Osteoblast (primary cell): ENCODE results near the gene NAV2. TPM values are rescaled to one million over a fixed set of nuclear protein-coding genes. Genes with fewer than 3 reads are reported as not detected.

Experiments
- DNase-seq: peaks from one replicate; pipeline ENCODE4 v3.0.0; 2011; ENCODE audit warnings: low spot score, mixed read lengths; ENCODE audit not compliant: insufficient read length; ENCODE audit errors: missing footprints
- H2AFZ ChIP-seq: 2 replicates; pipeline ENCODE4 v1.6.0; 2011; ENCODE audit warnings: mild to moderate bottlenecking, low read length
- H3K27ac ChIP-seq: 2 replicates; pipeline ENCODE4 v1.5.1; 2011; ENCODE audit warnings: mild to moderate bottlenecking, low read depth, low read length, moderate library complexity
- H3K27me3 ChIP-seq: 2 replicates; pipeline ENCODE4 v1.6.0; 2012; ENCODE audit warnings: mild to moderate bottlenecking, control low read depth, inconsistent platforms, low read length, moderate library complexity; ENCODE audit not compliant: insufficient read depth
- H3K36me3 ChIP-seq: 2 replicates; pipeline ENCODE4 v1.5.1; 2011; ENCODE audit warnings: mild to moderate bottlenecking, low read length, control low read depth, moderate library complexity; ENCODE audit not compliant: insufficient read depth
- H3K4me1 ChIP-seq: 2 replicates; pipeline ENCODE4 v1.5.1; 2011; ENCODE audit warnings: mild to moderate bottlenecking, low read length, control low read depth, moderate library complexity; ENCODE audit not compliant: insufficient read depth
- H3K4me2 ChIP-seq: 2 replicates; pipeline ENCODE4 v1.6.0; 2011; ENCODE audit warnings: mild to moderate bottlenecking, low read length; ENCODE audit not compliant: insufficient read depth
- H3K4me3 ChIP-seq: fragments of 200-600 bp; sonication (generic); 3 replicates; pipeline ENCODE4 v1.5.1; 2012; ENCODE audit warnings: mild to moderate bottlenecking, low read length, inconsistent platforms; ENCODE audit not compliant: insufficient read depth
- H3K79me2 ChIP-seq: 2 replicates; pipeline ENCODE4 v1.6.0; 2012; ENCODE audit warnings: mild to moderate bottlenecking, low read length, control low read depth, inconsistent platforms; ENCODE audit not compliant: insufficient read depth
- H3K9me3 ChIP-seq: 2 replicates; pipeline ENCODE4 v1.5.1; 2011; ENCODE audit warnings: low read depth, low read length, control low read depth
- H4K20me1 ChIP-seq: 2 replicates; pipeline ENCODE4 v1.6.0; 2012; ENCODE audit warnings: mild to moderate bottlenecking, low read length, control low read depth; ENCODE audit not compliant: insufficient read depth
- total RNA-seq: library from RNA; depleted of rRNA; stranded (reverse); fragments of >200 nt; gene quantifications from 2 replicates; pipeline ENCODE4 v1.2.3, GENCODE V29; 2012
- TF ChIP-seq, protein P1 (sequence below): IDR thresholded peaks from 2 replicates; pipeline ENCODE4 v1.5.1; 2011; ENCODE audit warnings: mild to moderate bottlenecking, low read depth, low read length, moderate library complexity; ENCODE audit errors: extremely low read depth

Gene NAV2
- total RNA-seq, 1 donor = 8.7 TPM

DNA sequence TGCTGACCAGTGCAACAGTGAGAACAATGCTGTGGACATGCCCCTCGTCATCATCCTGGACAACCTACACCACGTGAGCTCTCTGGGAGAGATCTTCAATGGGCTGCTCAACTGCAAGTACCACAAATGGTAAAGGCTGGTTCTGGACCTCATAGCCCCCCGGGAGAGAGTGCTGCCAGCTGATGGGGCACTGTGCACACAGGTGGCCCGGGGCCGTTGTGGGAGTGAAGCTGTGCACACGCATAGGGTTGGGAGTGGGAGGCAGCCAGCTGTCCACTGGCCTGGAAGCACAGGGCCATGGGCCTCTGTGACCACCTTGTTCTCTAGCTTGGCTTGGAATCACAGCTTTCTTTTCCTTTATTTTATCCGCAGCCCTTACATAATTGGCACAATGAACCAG is 390.6 kb downstream of the NAV2 start:
- H2AFZ ChIP-seq = no peak overlapping the region
- H3K79me2 ChIP-seq = no peaks in the 10 kb centered on the region
- no peaks in the 10 kb centered on the region for H4K20me1 ChIP-seq
- H3K4me3 ChIP-seq = no peak overlapping the region
- H3K27ac ChIP-seq = no peak overlapping the region
- DNase-seq = no peak
- TF ChIP-seq, protein P1, sequence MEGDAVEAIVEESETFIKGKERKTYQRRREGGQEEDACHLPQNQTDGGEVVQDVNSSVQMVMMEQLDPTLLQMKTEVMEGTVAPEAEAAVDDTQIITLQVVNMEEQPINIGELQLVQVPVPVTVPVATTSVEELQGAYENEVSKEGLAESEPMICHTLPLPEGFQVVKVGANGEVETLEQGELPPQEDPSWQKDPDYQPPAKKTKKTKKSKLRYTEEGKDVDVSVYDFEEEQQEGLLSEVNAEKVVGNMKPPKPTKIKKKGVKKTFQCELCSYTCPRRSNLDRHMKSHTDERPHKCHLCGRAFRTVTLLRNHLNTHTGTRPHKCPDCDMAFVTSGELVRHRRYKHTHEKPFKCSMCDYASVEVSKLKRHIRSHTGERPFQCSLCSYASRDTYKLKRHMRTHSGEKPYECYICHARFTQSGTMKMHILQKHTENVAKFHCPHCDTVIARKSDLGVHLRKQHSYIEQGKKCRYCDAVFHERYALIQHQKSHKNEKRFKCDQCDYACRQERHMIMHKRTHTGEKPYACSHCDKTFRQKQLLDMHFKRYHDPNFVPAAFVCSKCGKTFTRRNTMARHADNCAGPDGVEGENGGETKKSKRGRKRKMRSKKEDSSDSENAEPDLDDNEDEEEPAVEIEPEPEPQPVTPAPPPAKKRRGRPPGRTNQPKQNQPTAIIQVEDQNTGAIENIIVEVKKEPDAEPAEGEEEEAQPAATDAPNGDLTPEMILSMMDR = no peak
- peaks cover 70% of the 10 kb centered on the region for H3K36me3 ChIP-seq
- no peaks in the 10 kb centered on the region for H3K27me3 ChIP-seq
- H3K4me1 ChIP-seq = peaks cover 6% of the 10 kb centered on the region
- H3K4me2 ChIP-seq = no peak overlapping the region
- no peaks in the 10 kb centered on the region for H3K9me3 ChIP-seq

DNA sequence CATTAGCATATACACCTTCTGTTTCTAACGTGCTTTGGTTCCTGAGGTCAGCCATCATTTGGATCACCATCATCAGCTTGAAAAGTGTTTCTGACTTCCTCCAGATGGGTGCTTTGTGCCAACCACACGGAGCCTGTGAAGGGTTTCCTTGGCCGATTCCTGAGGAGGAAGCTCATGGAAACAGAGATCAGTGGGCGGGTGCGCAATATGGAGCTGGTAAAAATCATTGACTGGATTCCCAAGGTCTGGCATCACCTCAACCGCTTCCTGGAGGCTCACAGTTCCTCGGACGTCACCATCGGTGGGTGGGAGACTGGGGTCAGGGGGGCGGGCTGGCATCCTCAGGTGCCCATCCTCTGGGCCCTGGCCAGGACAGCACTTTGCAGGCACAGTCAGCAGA is 392.8 kb downstream of the NAV2 start:
- H3K9me3 ChIP-seq = no peaks in the 10 kb centered on the region
- no peak for DNase-seq
- H3K79me2 ChIP-seq = no peaks in the 10 kb centered on the region
- peaks cover 63% of the 10 kb centered on the region for H3K36me3 ChIP-seq
- H3K4me1 ChIP-seq = peaks cover 2% of the 10 kb centered on the region
- H2AFZ ChIP-seq = no peak overlapping the region
- TF ChIP-seq, protein P1 = no peak
- H3K27me3 ChIP-seq = no peaks in the 10 kb centered on the region
- no peaks in the 10 kb centered on the region for H4K20me1 ChIP-seq
- no peak overlapping the region for H3K4me2 ChIP-seq
- no peak overlapping the region for H3K27ac ChIP-seq
- no peak overlapping the region for H3K4me3 ChIP-seq

DNA sequence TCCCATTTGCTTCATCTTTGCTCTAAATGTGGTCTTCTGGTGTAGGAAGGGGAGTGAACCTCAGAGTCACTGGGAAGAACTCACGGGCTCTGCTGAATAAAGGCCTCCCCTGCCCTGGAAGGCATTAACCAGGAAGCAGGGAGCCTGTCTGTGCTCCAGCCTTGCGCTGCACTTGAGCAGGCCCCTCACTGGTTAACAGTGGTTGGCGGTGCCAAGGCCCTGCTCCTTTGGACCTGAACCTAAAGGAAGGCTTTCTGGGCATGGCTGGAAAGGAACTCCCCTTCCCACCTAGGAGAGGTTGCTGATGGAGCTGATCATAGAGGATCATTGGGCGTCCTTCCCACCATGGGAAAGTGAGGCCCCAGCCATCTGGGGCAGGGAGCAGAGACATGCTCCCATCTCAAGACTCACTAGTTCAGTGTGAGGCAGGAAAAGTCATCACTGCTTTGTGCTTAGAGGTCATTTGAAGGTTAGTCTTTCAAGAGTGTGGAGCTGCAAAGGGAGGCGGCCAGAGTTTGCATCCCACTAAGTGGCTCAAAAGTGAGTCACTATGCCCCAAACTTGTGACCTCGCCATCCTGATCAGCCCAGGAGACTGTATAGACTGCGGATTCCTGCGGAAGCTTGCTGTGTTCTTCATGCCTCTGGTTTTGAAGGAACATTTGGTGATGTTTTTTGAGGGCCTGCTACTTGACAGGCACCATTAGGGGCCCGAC is 397.3 kb downstream of the NAV2 start:
- H4K20me1 ChIP-seq = peaks cover 7% of the 10 kb centered on the region
- peaks cover 27% of the 10 kb centered on the region for H3K4me1 ChIP-seq
- H3K27me3 ChIP-seq = no peaks in the 10 kb centered on the region
- H3K79me2 ChIP-seq = no peaks in the 10 kb centered on the region
- no peak overlapping the region for H3K4me3 ChIP-seq
- no peak overlapping the region for H2AFZ ChIP-seq
- no peak overlapping the region for H3K4me2 ChIP-seq
- TF ChIP-seq, protein P1 = no peak
- DNase-seq = no peak
- H3K36me3 ChIP-seq = peaks cover 28% of the 10 kb centered on the region
- H3K9me3 ChIP-seq = no peaks in the 10 kb centered on the region
- H3K27ac ChIP-seq = no peak overlapping the region

DNA sequence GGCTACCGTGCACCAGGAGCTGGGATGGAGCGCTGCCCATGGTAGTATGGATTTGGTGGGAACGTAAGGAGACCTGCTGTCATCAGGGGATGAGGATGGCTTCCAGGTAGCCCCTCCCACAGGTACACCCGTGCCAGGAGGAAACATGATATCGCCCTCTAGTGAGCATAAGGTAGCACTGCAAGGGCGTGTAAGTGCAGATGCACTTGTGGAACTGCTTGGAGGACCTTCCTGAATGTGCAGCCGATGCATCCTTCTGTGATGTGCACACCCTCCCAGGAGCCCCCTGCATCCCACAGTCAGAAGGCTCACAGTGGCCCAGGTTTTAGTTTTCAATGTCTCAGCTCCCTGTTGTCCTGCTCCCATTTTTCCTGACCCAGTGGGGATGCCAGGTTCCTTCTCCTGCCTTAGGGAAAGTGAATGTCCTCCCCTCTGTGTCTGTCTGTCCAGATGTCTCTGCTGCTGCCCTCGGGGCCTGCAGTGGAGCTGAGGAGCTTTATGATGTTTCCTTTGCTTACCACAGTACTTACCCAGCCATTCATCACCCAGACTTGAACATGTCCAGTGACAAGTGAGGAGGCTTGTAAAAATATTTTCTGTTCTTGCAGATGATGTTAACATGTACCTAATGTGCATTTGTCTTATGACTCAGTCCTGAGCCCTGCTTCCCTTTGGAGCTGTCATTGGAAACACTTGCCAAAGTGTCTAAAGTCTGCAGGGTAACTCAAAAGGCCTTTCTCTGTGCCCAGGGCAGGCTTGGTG is 398.5 kb downstream of the NAV2 start:
- Histone ChIP-seq H3K27ac (peak overlapping the region; percentile 88), H3K4me1 (peaks cover 29% of the 10 kb centered on the region)
- TF ChIP-seq, protein P1 = peak; percentile 96

More for the DNA sequence above, 398.5 kb downstream of the NAV2 start:
- Histone ChIP-seq H2AFZ (no peak overlapping the region), H3K9me3 (no peaks in the 10 kb centered on the region), H3K4me2 (peak overlapping the region; percentile 70), H3K36me3 (peaks cover 23% of the 10 kb centered on the region), H3K4me3 (no peak overlapping the region), H4K20me1 (peaks cover 7% of the 10 kb centered on the region), H3K79me2 (no peaks in the 10 kb centered on the region), H3K27me3 (no peaks in the 10 kb centered on the region)
- DNase-seq = peak; percentile 69
